ENCODE measurements around the gene TRIM27. TPM values are rescaled to one million over a fixed set of nuclear protein-coding genes. Genes with fewer than 3 reads are reported as not detected.
"Not testable (repeated sequence)": the region's sequence is repeated elsewhere in the genome, so short reads cannot be mapped to it uniquely, and the experiment has no call there.

Gene TRIM27
- total RNA-seq, 1 donor, result 18.5 TPM

DNA sequence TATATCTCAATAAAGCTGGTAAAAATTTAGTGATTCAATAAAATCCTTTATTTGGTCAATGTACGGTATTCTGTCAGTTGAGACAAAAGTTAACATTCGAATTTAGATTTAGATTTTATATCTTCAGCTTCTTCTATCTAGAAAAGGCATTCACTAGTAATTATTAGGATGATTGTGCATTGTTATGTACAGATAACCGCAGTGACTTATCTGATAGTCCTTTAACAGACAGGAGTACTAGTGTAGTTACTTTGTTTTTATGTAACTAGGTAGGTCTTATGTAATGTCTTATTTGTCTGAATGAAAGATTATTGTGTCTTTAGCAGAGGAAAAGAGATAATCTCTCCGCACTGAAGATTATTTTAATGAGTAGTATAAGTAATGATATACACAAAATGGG, 31.3 kb downstream of the TRIM27 start:
- Histone ChIP-seq H3K27me3 (ENCODE audit: insufficient read depth, low read length) (no peaks in the 10 kb centered on the region), H3K4me3 (ENCODE audit: low read length) (no peak overlapping the region), H3K4me1 (ENCODE audit: insufficient read depth, low read length) (peaks cover 6% of the 10 kb centered on the region), H3K9me3 (ENCODE audit: low read depth, low read length) (no peaks in the 10 kb centered on the region)

DNA sequence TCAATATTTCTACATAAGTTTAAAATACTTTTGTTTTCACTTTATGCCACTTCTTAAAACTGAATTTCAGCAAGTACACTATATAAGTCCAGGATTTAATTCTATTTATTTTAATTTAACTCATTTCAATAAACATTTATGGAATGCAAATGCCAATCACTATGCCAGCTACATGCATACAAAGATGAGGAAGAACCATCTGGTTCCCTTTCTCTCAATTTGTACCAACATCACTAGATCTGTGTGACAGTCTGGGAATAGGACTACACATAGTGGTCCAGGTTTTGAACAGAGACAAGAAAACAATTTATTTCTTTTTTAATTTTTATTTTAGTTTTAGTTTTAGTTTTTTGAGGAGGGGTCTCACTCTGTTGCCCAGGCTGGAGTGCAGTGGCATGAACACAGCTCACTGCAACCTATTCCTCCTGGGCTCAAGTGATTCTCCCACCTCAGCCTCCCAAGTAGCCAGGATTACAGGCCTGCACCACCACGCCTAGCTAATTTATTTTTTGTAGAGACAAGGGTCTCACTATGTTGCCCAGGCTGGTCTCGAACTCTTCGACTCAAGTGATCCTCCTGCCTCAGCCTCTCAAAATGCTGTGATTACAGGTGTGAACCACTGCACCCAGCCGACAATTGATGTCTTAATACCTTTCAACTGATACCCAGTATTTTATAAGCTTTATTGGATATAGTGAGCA, 35.8 kb downstream of the TRIM27 start:
- Histone ChIP-seq H3K4me1 (ENCODE audit: insufficient read depth, low read length) (peaks cover 16% of the 10 kb centered on the region), H3K27me3 (ENCODE audit: insufficient read depth, low read length) (peaks cover 12% of the 10 kb centered on the region), H3K4me3 (ENCODE audit: low read length) (no peak overlapping the region), H3K9me3 (ENCODE audit: low read depth, low read length) (no peaks in the 10 kb centered on the region)

DNA sequence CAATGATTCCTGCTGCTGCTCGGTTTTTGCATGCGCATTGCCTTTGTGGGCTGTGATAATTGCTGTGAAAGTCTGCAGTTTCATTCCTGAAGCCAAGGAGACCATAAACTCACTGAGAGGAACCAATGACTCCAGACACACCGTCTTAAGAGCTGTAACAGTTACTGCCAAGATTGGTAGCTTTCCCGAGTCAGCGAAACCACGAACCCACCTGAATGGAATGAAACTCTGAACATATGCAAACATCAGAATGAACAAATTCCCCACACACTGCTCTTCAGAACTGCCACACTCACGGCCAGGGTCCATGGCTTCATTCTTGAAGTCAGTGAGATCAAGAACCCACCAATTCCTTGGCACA, 37.7 kb downstream of the TRIM27 start:
- H3K4me1 ChIP-seq (ENCODE audit: insufficient read depth, low read length), result peaks cover 19% of the 10 kb centered on the region
- H3K4me3 ChIP-seq (ENCODE audit: low read length), result no peak overlapping the region
- H3K9me3 ChIP-seq (ENCODE audit: low read depth, low read length), result no peaks in the 10 kb centered on the region
- H3K27me3 ChIP-seq (ENCODE audit: insufficient read depth, low read length), result peaks cover 12% of the 10 kb centered on the region

DNA sequence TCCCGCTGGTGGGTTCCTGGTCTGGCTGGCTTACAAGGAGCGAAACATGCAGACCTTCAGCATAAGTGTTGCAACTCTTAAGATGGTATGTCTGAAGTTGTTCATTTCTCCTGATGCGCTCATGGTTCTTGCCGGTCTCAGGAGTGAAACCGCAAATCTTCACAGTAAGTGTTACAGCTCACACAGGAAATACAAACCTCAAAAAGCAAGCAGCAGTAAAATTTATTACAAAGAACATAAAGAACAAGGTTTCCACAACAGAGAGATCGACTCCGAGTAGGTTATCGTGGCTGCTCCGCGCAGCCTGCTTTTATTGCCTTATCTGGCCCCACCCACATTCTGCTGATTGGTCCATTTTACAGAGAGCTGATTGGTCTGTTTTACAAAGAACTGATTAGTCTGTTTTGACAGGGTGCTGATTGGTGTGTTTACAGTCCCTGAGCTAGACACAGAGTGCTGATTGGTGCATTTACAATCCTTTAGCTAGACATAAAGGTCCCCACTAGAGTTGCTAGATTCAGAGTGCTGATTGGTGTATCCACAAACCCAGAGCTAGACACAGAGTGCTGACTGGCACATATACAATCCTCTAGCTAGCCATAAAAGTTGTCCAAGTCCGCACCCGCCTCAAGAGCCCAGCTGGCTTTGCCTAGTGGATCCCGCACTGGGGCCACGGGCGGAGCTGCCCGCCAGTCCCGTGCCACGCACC, 39.2 kb downstream of the TRIM27 start:
- H3K4me3 ChIP-seq (ENCODE audit: low read length), result no peak overlapping the region
- H3K9me3 ChIP-seq (ENCODE audit: low read depth, low read length), result no peaks in the 10 kb centered on the region
- H3K4me1 ChIP-seq (ENCODE audit: insufficient read depth, low read length), result peaks cover 24% of the 10 kb centered on the region
- H3K27me3 ChIP-seq (ENCODE audit: insufficient read depth, low read length), result peaks cover 12% of the 10 kb centered on the region

DNA sequence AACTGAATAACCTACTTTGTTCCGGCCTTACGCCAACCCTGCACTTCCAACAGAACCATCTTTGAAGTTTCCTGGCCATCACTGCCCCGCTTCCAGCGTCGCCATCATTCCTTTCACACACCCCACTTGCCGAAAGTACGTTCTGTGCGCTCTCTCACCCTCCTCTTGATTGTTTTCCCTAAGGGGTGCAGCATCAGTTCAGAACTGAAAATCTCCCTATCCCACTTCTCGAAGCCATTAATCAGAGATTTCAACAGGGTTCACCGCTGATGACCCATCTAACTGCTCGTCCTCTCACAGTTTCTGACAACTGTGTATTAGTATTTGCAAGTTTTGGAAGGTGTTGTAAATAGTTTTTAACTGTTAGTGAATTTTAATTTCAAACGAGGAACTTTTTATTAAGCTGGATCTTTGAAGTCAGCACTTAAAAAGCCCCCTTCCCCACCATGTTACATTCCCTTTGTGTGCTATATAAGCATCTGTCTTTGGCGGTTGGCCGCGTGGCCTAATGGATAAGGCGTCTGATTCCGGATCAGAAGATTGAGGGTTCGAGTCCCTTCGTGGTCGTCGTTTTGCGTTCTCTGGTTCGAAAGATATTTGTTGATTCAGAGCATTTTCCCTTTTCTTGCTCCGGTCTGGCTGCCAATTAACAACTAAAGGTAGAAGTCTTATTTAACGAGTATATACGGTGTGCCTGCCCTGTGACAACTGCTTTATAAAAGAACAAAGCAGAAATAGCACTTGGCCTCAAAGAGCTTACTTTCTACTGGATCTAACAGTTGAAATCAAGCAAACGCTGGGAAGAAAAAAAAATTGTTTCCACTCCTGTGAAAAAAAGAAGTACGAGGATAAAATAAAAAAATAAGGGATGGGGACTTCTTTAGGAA, 42.6 kb downstream of the TRIM27 start:
- peak overlapping the region; percentile 31 for H3K4me3 ChIP-seq (ENCODE audit: low read length)
- H3K27me3 ChIP-seq (ENCODE audit: insufficient read depth, low read length), result peaks cover 39% of the 10 kb centered on the region
- no peaks in the 10 kb centered on the region for H3K9me3 ChIP-seq (ENCODE audit: low read depth, low read length)
- peaks cover 24% of the 10 kb centered on the region for H3K4me1 ChIP-seq (ENCODE audit: insufficient read depth, low read length)

DNA sequence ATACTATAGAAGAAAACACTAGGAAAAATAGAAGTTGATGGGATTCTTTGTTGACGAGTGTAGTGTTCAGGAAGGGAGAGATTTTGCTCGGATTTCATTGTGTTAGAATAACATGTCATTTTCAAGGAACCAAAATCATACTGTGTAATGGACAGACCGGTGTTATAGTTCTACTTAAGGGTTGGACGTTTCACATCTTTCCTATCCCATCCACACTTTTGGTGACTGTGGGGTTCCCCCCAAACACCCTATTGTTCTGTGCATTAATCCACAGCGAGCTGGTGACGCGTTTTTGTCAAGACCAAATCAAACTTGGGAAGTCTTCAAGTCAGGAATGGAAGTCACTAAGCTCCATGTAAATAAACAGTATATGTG, 43.3 kb downstream of the TRIM27 start:
- peak overlapping the region; percentile 31 for H3K4me3 ChIP-seq (ENCODE audit: low read length)

DNA sequence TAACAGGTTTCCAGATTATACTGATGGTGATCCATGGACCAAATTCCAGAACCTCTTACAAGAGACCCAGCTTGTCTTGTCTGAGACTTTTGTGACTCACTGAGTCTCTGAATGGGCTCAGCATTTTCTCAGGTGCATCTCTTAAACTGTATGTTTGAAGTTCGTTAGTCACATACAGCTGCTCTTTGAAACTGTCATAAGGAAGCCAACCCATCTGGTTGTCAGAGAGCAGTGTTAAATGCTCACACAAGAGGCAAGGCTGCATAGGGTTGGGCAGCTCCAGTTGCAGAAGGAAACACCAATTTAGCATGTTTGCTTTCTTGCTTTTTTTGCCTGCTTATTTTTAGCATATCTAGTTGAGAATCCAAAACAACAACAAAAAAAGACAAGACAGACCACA, 47.1 kb downstream of the TRIM27 start:
- Histone ChIP-seq H3K4me1 (ENCODE audit: insufficient read depth, low read length) (peaks cover 8% of the 10 kb centered on the region), H3K27me3 (ENCODE audit: insufficient read depth, low read length) (peaks cover 27% of the 10 kb centered on the region), H3K9me3 (ENCODE audit: low read depth, low read length) (no peaks in the 10 kb centered on the region), H3K4me3 (ENCODE audit: low read length) (no peak overlapping the region)

More for the DNA sequence above, 43.3 kb downstream of the TRIM27 start:
- H3K27me3 ChIP-seq (ENCODE audit: insufficient read depth, low read length), result peaks cover 39% of the 10 kb centered on the region
- H3K4me1 ChIP-seq (ENCODE audit: insufficient read depth, low read length), result peaks cover 24% of the 10 kb centered on the region
- H3K9me3 ChIP-seq (ENCODE audit: low read depth, low read length), result no peaks in the 10 kb centered on the region

DNA sequence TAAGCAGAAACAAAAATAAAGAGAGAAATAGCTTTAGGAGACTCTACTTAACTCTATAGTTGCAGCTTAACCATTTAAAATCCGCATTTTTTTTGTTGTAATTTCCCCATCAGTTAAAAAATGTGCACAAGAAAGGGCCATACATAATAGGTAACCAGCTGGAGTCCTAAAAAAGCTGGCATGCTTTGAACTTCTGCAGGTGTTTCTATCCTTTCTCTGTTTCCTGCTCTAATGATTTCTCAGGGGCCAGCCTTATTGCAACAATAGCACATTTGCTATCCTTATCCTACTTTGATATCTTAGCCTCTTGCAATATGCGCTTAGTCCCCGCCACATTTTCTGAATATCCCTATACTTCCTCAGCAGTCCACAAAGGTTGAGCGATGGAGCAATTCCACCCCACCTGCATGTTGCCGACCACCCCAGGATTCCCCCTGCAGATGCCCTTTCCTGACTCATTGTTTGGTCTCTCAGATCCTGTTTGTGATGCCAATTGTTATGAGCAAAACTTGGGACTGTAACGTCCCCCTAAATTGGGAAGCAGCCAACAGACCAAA, 48.5 kb downstream of the TRIM27 start:
- Histone ChIP-seq H3K4me1 (ENCODE audit: insufficient read depth, low read length) (no peaks in the 10 kb centered on the region), H3K4me3 (ENCODE audit: low read length) (no peak overlapping the region), H3K9me3 (ENCODE audit: low read depth, low read length) (no peaks in the 10 kb centered on the region), H3K27me3 (ENCODE audit: insufficient read depth, low read length) (peaks cover 27% of the 10 kb centered on the region)

DNA sequence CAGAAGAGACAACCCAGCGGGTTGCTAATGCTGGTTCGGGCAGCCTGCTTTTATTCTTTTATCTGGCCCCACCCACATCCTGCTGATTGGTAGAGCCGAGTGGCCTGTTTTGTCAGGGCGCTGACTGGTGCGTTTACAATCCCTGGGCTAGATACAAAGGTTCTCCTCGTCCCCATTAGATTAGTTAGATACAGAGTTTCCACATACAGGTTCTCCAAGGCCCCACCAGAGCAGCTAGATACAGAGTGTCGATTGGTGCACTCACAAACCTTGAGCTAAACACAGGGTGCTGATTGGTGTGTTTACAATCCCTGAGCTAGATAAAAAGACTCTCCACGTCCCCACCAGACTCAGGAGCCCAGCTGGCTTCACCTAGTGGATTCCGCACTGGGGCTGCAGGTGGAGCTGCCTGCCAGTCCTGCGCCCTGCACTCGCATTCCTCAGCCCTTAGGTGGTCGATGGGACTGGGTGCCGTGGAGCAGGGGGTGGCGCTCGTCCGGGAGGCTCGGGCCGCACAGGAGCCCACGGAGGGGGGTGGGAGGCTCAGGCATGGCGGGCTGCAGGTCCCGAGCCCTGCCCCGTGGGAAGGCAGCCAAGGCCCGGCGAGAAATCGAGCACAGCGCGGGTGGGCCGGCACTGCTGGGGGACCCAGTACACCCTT, 51.5 kb downstream of the TRIM27 start:
- not testable (repeated sequence) for H3K27me3 ChIP-seq (ENCODE audit: insufficient read depth, low read length); H3K9me3 ChIP-seq (ENCODE audit: low read depth, low read length); H3K4me1 ChIP-seq (ENCODE audit: insufficient read depth, low read length); H3K4me3 ChIP-seq (ENCODE audit: low read length)

DNA sequence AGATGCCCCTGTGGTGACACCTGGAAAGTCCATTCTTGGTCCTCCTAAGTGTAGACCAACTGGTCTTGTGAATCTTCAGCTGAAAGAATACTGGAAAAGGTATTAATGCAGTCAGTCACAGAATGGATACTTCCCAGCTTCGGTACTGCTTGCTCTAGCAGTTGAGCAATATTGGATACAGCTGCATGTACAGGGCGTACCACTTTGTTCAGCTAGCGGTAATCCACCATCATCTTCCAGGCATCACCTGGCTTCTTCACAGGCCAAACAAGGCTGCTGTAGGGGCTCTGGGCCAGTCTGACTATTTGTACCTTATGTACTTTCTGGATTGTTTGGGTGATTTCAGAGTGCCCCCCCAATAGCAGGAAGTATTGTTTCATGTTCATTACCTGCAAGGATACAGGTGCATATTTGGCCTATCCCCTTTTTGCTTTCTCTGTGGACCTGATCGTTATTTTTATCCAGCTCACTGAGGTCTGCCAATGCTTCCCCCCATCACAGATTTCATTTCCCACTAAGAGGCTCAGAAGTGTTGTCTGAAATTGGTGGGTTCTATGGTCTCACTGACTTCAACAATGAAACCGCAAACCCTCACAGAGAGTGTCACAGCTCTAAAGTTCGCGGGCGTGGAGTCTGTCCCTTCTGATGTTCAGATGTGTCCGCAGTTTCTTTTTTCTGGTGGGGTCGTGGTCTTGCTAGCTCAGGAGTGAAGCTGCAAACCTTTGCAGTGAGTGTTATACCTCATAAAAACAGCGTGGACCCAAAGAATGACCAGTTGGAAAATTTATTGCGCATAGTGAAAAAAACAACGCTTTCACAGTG, 52.2 kb downstream of the TRIM27 start:
- no peak overlapping the region for H3K4me3 ChIP-seq (ENCODE audit: low read length)
- no peaks in the 10 kb centered on the region for H3K9me3 ChIP-seq (ENCODE audit: low read depth, low read length)
- H3K27me3 ChIP-seq (ENCODE audit: insufficient read depth, low read length), result peaks cover 4% of the 10 kb centered on the region
- H3K4me1 ChIP-seq (ENCODE audit: insufficient read depth, low read length), result peaks cover 9% of the 10 kb centered on the region

DNA sequence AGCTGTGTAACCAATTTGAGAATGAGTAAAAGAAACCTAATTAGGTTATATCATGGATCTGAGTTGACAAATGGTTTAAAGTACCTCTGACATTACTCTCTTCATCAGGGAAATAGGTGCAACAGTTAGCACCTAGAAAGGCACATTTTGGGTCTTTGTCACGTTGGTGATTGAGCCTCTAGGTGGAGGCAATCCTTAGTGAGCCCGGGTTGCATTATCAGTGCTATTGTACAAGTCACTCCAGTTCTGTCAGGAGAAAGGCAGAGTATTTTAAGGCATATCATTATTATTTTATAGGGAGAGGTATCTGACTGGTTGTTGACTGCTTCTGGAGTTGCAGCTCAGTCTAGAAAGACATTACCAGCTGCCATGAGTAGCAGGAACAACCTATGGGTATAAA, 54.9 kb downstream of the TRIM27 start:
- H3K27me3 ChIP-seq (ENCODE audit: insufficient read depth, low read length), result no peaks in the 10 kb centered on the region
- H3K9me3 ChIP-seq (ENCODE audit: low read depth, low read length), result no peaks in the 10 kb centered on the region
- peaks cover 18% of the 10 kb centered on the region for H3K4me1 ChIP-seq (ENCODE audit: insufficient read depth, low read length)
- H3K4me3 ChIP-seq (ENCODE audit: low read length), result no peak overlapping the region

DNA sequence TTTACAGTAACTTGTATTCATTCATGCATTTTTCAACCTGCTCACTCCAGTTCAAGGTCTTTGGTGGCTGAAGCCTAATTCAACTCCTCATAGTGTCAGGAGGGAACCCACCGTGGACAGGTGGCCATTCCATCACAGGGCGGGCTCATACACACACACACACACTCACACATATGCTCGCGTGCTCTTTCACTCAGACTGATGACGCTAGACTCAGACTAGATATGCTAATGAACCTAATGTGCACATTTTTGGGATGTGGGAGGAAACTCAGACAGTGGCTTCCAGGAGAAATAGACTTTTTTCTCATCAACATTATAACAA, 56.7 kb downstream of the TRIM27 start:
- H3K9me3 ChIP-seq (ENCODE audit: low read depth, low read length), result no peaks in the 10 kb centered on the region
- peaks cover 25% of the 10 kb centered on the region for H3K4me1 ChIP-seq (ENCODE audit: insufficient read depth, low read length)
- H3K4me3 ChIP-seq (ENCODE audit: low read length), result peak overlapping the region; percentile 57

DNA sequence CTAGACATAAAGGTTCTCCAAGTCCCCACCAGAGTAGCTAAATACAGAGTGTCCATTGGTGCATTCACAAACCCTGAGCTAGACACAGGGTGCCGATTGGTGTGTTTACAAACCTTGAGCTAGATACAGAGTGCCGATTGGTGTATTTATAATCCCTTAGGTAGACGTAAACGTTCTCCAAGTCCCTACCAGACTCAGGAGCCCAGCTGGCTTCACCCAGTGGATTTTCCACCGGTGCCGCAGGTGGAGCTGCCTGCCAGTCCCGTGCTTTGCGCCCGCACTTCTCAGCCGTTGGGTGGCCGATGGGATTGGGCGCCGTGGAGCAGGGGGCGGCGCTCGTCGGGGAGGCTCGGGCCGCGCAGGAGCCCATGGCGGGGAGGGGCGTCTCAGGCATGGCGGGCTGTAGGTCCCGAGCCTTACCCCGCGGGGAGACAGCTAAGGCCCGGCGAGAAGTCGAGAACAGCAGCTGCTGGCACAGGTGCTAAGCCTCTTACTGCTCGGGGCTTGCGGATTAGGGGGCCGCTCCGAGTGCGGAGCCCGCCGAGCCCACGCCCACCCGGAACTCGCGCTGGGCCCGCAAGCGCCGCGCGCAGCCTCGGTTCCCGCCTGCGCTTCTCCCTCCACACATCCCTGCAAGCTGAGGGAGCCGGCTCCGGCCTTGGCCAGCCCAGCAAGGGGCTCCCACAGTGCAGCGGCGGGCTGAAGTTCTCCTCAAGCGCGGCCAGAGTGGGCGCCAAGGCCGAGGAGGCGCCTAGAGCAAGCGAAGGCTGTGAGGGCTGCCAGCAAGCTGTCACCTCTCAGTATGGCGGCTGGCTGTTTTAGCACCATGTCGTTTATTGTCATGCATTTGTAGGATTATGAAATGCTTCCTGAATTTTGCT, 57.3 kb downstream of the TRIM27 start:
- H3K27me3 ChIP-seq (ENCODE audit: insufficient read depth, low read length); H3K9me3 ChIP-seq (ENCODE audit: low read depth, low read length): not testable (repeated sequence)
- peaks cover 25% of the 10 kb centered on the region for H3K4me1 ChIP-seq (ENCODE audit: insufficient read depth, low read length)
- H3K4me3 ChIP-seq (ENCODE audit: low read length), result peak overlapping the region; percentile 57

More for the DNA sequence above, 56.7 kb downstream of the TRIM27 start:
- no peaks in the 10 kb centered on the region for H3K27me3 ChIP-seq (ENCODE audit: insufficient read depth, low read length)
